ENCODE results near the gene APOBEC3G.

GRCh38 chr22:39108487-39108886 is 31.4 kb downstream of the APOBEC3G start:
- no peak for TF ChIP-seq CTCF (IDR thresholded peaks at IDR 0.05)
- TF ChIP-seq POLR2A (IDR thresholded peaks at IDR 0.05), result no peak

Data from thyroid gland (tissue), 4 donors.